ENCODE results near the gene PTPN7. TPM values are rescaled to one million over a fixed set of nuclear protein-coding genes. Genes with fewer than 3 reads are reported as not detected.
"Not testable (repeated sequence)": the region's sequence is repeated elsewhere in the genome, so short reads cannot be mapped to it uniquely, and the experiment has no call there.

Gene PTPN7
- total RNA-seq, 1 experiment from 2014 or later: not detected

DNA sequence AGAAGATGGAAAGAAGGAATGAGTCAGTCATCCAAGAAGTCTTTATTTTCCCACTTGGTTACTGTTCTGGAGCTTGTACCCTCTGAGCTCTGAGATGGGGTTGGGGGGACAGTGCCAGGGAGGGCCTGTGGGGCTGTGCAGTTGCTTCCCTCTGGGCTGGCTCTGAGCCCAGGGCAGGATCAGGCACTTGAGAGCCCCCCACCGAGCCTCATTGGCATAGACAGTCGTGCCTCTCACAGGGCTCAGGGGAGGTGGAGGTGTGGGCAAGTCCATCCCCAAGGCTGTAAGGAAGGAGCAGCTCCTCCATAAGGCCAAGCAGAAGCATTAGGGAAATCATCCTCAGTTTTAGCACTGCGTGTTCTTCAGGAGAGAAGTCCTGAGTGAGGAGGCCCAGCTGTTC lies 13.4 kb downstream of the PTPN7 start:
- no peaks in the 10 kb centered on the region for H3K27me3 ChIP-seq (ENCODE audit: insufficient read depth, low read depth)
- H3K4me1 ChIP-seq (replicated peaks; ENCODE audit: insufficient read depth): peaks cover 15% of the 10 kb centered on the region
- H3F3A ChIP-seq (ENCODE audit: insufficient read depth, low read depth): peaks cover 17% of the 10 kb centered on the region; the same call in 1 of the 2 replicates
- DNase-seq: no peak
- ChIA-PET CTCF (interaction anchor here (0.6 kb wide), 2 partner anchors 24 to 302 kb away, joined by 3 to 5 read pairs; no protein-coding TSS in a partner anchor), POLR2A (ENCODE audit: unreplicated experiment) (no interaction called here)
- H3K9me2 ChIP-seq (ENCODE audit: insufficient read depth): no peaks in the 10 kb centered on the region
- peaks cover 20% of the 10 kb centered on the region for H3K79me2 ChIP-seq (ENCODE audit: low read depth)
- H2AFZ ChIP-seq: no peak overlapping the region
- H3K4me3 ChIP-seq: no peak overlapping the region
- H3K9me3 ChIP-seq (ENCODE audit: insufficient read depth, low read depth): no peaks in the 10 kb centered on the region
- TF ChIP-seq CTCF (conservative IDR thresholded peaks at IDR 0.05): no peak
- no peak for TF ChIP-seq EZH2 (IDR thresholded peaks at IDR 0.05; ENCODE audit: low read depth)
- peaks cover 11% of the 10 kb centered on the region for H4K20me1 ChIP-seq (ENCODE audit: insufficient read depth)
- no TSS peak for BruUV-seq (replicated peaks)
- no peak overlapping the region for H3K27ac ChIP-seq
- no peak overlapping the region for H3K4me2 ChIP-seq
- intact Hi-C loops (cut with micrococcal nuclease; ENCODE audit: unreplicated experiment): no loop called here
- no peaks in the 10 kb centered on the region for H3K36me3 ChIP-seq (ENCODE audit: low read depth)

GRCh38 chr1:202146279-202146678 lies 14.1 kb downstream of the PTPN7 start:
- H3K4me1 ChIP-seq (replicated peaks; ENCODE audit: insufficient read depth): peaks cover 15% of the 10 kb centered on the region
- intact Hi-C loops (cut with micrococcal nuclease; ENCODE audit: unreplicated experiment): no loop called here
- no peaks in the 10 kb centered on the region for H3K9me2 ChIP-seq (ENCODE audit: insufficient read depth)
- DNase-seq: no peak
- H3F3A ChIP-seq (ENCODE audit: insufficient read depth, low read depth): peaks cover 17% of the 10 kb centered on the region; the same call in 1 of the 2 replicates
- peaks cover 26% of the 10 kb centered on the region for H3K79me2 ChIP-seq (ENCODE audit: low read depth)
- H3K36me3 ChIP-seq (ENCODE audit: low read depth): no peaks in the 10 kb centered on the region
- H4K20me1 ChIP-seq (ENCODE audit: insufficient read depth): peaks cover 18% of the 10 kb centered on the region
- ChIA-PET POLR2A (ENCODE audit: unreplicated experiment) (interaction anchor here (0.7 kb wide), 1 partner anchor 38 kb away, joined by 4 read pairs; no protein-coding TSS in a partner anchor), CTCF (interaction anchor here (0.6 kb wide), 1 partner anchor 23 kb away, joined by 3 read pairs; no protein-coding TSS in a partner anchor)
- H3K4me3 ChIP-seq: no peak overlapping the region
- H3K9me3 ChIP-seq (ENCODE audit: insufficient read depth, low read depth): no peaks in the 10 kb centered on the region
- H3K27me3 ChIP-seq (ENCODE audit: insufficient read depth, low read depth): no peaks in the 10 kb centered on the region
- TF ChIP-seq EZH2 (IDR thresholded peaks at IDR 0.05; ENCODE audit: low read depth) (no peak), CTCF (conservative IDR thresholded peaks at IDR 0.05) (no peak)
- no peak overlapping the region for H3K27ac ChIP-seq
- H3K4me2 ChIP-seq: no peak overlapping the region
- no peak overlapping the region for H2AFZ ChIP-seq
- BruUV-seq (replicated peaks): no TSS peak

DNA sequence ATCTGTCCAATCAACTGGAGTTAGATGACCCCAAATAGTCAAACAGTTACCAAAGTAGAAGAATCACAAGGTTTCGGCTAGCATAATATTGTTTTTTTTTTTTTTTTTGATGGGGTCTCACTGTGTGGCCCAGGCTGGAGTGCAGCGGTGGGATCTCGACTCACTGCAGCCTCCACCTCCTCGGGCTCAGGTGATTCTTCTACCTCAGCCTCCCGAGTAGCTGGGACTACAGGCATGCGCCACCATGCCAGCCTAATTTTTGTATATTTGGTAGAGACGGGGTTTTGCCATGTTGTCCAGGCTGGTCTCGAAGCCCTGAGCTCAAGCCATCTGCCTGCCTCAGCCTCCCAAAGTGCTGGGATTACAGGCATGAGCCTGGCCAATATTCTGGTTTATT lies 14.7 kb downstream of the PTPN7 start:
- BruUV-seq (replicated peaks): not testable (repeated sequence)

More for the DNA sequence above, 14.7 kb downstream of the PTPN7 start:
- DNase-seq; H3K4me3 ChIP-seq; intact Hi-C loops (cut with micrococcal nuclease; ENCODE audit: unreplicated experiment); H3K9me3 ChIP-seq (ENCODE audit: insufficient read depth, low read depth); H3K4me2 ChIP-seq; H3K27me3 ChIP-seq (ENCODE audit: insufficient read depth, low read depth); H3K27ac ChIP-seq; H2AFZ ChIP-seq; CTCF ChIA-PET; H3K9me2 ChIP-seq (ENCODE audit: insufficient read depth); H3K36me3 ChIP-seq (ENCODE audit: low read depth): not testable (repeated sequence)
- Histone ChIP-seq H3K79me2 (ENCODE audit: low read depth) (peaks cover 32% of the 10 kb centered on the region), H4K20me1 (ENCODE audit: insufficient read depth) (peaks cover 23% of the 10 kb centered on the region), H3K4me1 (replicated peaks; ENCODE audit: insufficient read depth) (peaks cover 15% of the 10 kb centered on the region), H3F3A (ENCODE audit: insufficient read depth, low read depth) (peaks cover 17% of the 10 kb centered on the region; the same call in 1 of the 2 replicates)
- POLR2A ChIA-PET (ENCODE audit: unreplicated experiment): interaction anchor here (0.7 kb wide), 1 partner anchor 38 kb away, joined by 4 read pairs; no protein-coding TSS in a partner anchor
